Measurements from ENCODE around the gene ARIH2. TPM values are rescaled to one million over a fixed set of nuclear protein-coding genes. Genes with fewer than 3 reads are reported as not detected.

Gene ARIH2
- total RNA-seq, 1 donor from 2014 or later: 124 TPM

DNA sequence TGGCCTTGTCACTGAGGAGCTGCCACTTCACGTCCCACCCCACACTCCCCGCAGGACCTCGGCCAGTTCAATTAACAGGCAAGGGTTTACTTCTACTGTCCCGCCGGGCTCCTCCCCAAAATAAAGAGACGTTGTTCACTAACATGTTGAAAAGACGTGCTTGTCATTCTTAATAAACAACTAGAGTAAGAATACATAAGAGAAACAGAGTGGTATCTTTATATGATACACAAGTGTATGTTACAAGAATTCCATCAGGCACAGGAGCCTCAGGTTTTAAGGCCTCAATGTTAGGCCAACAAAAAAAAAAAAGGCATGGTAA lies 110.9 kb downstream of the ARIH2 start:
- TF ChIP-seq, protein P1, sequence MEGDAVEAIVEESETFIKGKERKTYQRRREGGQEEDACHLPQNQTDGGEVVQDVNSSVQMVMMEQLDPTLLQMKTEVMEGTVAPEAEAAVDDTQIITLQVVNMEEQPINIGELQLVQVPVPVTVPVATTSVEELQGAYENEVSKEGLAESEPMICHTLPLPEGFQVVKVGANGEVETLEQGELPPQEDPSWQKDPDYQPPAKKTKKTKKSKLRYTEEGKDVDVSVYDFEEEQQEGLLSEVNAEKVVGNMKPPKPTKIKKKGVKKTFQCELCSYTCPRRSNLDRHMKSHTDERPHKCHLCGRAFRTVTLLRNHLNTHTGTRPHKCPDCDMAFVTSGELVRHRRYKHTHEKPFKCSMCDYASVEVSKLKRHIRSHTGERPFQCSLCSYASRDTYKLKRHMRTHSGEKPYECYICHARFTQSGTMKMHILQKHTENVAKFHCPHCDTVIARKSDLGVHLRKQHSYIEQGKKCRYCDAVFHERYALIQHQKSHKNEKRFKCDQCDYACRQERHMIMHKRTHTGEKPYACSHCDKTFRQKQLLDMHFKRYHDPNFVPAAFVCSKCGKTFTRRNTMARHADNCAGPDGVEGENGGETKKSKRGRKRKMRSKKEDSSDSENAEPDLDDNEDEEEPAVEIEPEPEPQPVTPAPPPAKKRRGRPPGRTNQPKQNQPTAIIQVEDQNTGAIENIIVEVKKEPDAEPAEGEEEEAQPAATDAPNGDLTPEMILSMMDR (IDR thresholded peaks at IDR 0.05; ENCODE audit: insufficient read depth, low read length, severe bottlenecking): no peak
- Histone ChIP-seq H3K4me3 (ENCODE audit: low read depth, low read length) (peak overlapping the region; percentile 62), H3K27me3 (ENCODE audit: control insufficient read depth, insufficient read depth, low read length) (no peaks in the 10 kb centered on the region), H3K36me3 (ENCODE audit: control insufficient read depth, insufficient read depth, low read length) (peaks cover 47% of the 10 kb centered on the region)
- no peak for DNase-seq (ENCODE audit: low read depth)
- no peak for FAIRE-seq

DNA sequence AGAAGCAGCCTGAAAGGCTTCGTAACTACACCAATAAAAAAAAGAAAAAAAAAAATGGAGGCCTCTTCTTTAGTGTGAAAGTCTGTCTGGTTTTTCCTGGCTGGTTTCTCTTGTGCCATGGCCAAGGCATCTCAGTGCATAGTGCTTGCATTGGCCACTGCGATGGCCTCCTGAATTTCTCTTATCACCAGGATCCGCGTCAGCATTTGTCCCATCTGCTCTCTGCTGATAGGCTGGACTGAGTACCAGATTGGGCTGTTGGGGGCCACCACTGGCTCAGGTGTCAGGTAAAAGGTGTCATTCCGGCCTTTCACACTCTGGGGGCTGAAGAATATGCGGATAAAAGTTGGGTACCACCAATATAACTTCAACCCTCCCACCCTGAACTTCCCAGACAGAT lies 111.7 kb downstream of the ARIH2 start:
- Histone ChIP-seq H3K27me3 (ENCODE audit: control insufficient read depth, insufficient read depth, low read length) (no peaks in the 10 kb centered on the region), H3K36me3 (ENCODE audit: control insufficient read depth, insufficient read depth, low read length) (peaks cover 43% of the 10 kb centered on the region), H3K4me3 (ENCODE audit: low read depth, low read length) (no peak overlapping the region)
- DNase-seq (ENCODE audit: low read depth) (no peak), FAIRE-seq (no peak)
- TF ChIP-seq, protein P1 (IDR thresholded peaks at IDR 0.05; ENCODE audit: insufficient read depth, low read length, severe bottlenecking): no peak

DNA sequence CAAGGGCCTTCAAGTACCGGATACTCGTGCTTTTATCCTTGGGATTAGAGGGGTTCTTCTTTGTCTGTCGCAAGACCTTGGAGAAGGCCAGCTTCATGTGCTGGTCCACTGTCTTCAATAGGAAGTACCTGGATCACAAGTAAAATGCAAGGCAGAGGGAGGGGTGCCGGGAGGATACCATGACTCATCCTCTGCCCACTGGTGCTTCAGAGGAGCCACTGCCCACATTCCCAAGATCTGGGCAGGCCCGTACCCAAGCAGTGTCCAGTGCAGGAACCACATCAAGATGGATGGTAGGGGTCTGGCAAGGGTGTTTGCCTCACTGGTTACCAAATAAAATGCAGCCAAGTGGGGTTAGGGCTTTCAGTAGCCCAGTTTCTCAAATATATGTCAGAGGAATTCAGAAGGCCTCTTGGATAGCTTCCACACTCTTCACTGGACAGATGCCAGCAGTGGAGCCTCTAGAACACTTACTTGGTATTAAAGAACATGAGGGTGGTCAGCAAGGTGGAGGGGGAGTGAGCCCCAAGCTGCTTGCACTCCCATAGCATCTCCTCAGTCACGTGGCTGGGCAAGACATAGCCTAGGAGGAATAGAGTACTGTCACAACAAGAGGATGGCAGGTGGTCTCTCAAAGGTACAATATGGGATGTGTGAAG lies 114.1 kb downstream of the ARIH2 start:
- no peak overlapping the region for H3K4me3 ChIP-seq (ENCODE audit: low read depth, low read length)
- no peak for FAIRE-seq
- H3K27me3 ChIP-seq (ENCODE audit: control insufficient read depth, insufficient read depth, low read length): no peaks in the 10 kb centered on the region
- peaks cover 26% of the 10 kb centered on the region for H3K36me3 ChIP-seq (ENCODE audit: control insufficient read depth, insufficient read depth, low read length)
- TF ChIP-seq, protein P1 (IDR thresholded peaks at IDR 0.05; ENCODE audit: insufficient read depth, low read length, severe bottlenecking): no peak
- DNase-seq (ENCODE audit: low read depth): no peak

DNA sequence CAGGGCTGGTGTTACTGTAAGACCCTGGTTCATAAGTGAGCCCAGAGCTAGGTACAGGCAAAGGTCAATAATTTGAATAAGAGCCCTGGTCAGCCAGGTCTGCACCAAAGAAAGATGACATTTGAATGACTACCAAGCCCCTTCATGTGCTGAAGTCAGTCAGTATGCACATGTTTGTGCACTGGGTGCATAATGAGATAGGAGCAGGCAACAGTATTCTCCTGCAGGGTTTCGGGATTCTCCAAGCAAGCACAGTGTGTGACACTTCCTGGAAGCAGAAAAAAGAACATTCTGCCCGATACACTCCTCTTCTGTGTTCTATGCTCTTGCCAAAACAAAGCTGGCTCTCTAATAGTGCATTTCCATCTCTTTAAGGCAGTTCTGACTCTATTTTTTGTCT lies 116.0 kb downstream of the ARIH2 start:
- H3K4me3 ChIP-seq (ENCODE audit: low read depth, low read length): no peak overlapping the region
- TF ChIP-seq, protein P1 (IDR thresholded peaks at IDR 0.05; ENCODE audit: insufficient read depth, low read length, severe bottlenecking): no peak
- H3K27me3 ChIP-seq (ENCODE audit: control insufficient read depth, insufficient read depth, low read length): no peaks in the 10 kb centered on the region
- peaks cover 23% of the 10 kb centered on the region for H3K36me3 ChIP-seq (ENCODE audit: control insufficient read depth, insufficient read depth, low read length)
- DNase-seq (ENCODE audit: low read depth): no peak
- no peak for FAIRE-seq

DNA sequence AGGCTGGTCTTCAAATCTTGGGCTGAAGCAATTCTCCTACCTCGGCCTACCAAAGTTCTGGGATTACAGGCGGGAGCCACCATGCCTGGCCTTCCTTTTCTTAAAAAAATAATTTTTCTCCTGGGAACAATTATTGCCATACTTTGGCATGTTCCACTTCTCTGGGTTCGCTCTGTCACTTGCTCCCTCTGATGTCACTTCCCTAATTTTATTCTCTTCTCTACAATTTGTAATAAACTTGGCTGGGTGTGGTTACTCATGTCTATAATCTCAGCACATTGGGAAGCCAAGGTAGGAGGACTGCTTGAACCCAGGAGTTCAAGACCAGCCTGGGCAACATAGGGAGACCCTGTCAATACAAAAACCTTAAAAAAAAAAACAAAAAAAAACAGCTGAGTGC lies 116.6 kb downstream of the ARIH2 start:
- FAIRE-seq (no peak), DNase-seq (ENCODE audit: low read depth) (no peak)
- H3K36me3 ChIP-seq (ENCODE audit: control insufficient read depth, insufficient read depth, low read length): peaks cover 23% of the 10 kb centered on the region
- no peak overlapping the region for H3K4me3 ChIP-seq (ENCODE audit: low read depth, low read length)
- no peaks in the 10 kb centered on the region for H3K27me3 ChIP-seq (ENCODE audit: control insufficient read depth, insufficient read depth, low read length)
- TF ChIP-seq, protein P1 (IDR thresholded peaks at IDR 0.05; ENCODE audit: insufficient read depth, low read length, severe bottlenecking): no peak

Other genes with a start within 250 kb of the ARIH2 start
- gene NCKIPSD, start 232.9 kb upstream of the ARIH2 start, total RNA-seq: 10.5 and 14.3 TPM in 2 replicates
- gene IP6K2, start 201.6 kb upstream of the ARIH2 start, total RNA-seq: 37.4 and 53.8 TPM in 2 replicates
- 28.7 and 32.9 TPM in 2 replicates for gene PRKAR2A, start 71.0 kb upstream of the ARIH2 start, total RNA-seq
- 9.5 and 11.8 TPM in 2 replicates for gene SLC25A20, start 20.0 kb upstream of the ARIH2 start, total RNA-seq
- gene P4HTM, start 71.4 kb downstream of the ARIH2 start, total RNA-seq: 15.8 and 28.7 TPM in 2 replicates
- 31.5 and 61.1 TPM in 2 replicates for gene WDR6, start 88.5 kb downstream of the ARIH2 start, total RNA-seq
- 34.2 and 44.0 TPM in 2 replicates for gene DALRD3, start 99.7 kb downstream of the ARIH2 start, total RNA-seq
- 36.3 and 58.9 TPM in 2 replicates for gene NDUFAF3, start 103.3 kb downstream of the ARIH2 start, total RNA-seq
- gene IMPDH2, start 110.6 kb downstream of the ARIH2 start, total RNA-seq: 270 and 478 TPM in 2 replicates
- 39.2 and 52.0 TPM in 2 replicates for gene QRICH1, start 175.2 kb downstream of the ARIH2 start, total RNA-seq
- gene QARS1, start 185.9 kb downstream of the ARIH2 start, total RNA-seq: 138 and 232 TPM in 2 replicates
- 39.5 and 44.4 TPM in 2 replicates for gene USP19, start 202.0 kb downstream of the ARIH2 start, total RNA-seq
- 174 and 189 TPM in 2 replicates for gene LAMB2, start 214.2 kb downstream of the ARIH2 start, total RNA-seq
- 19.1 and 19.5 TPM in 2 replicates for gene CCDC71, start 247.5 kb downstream of the ARIH2 start, total RNA-seq